Measurements from ENCODE around the gene IFIT2. TPM values are rescaled to one million over a fixed set of nuclear protein-coding genes. Genes with fewer than 3 reads are reported as not detected.

IFIT2 gene
- polyA plus RNA-seq, 1 of the 3 experiments (the other 2 are of a cell fraction), result 0.99 TPM

GRCh38 chr10:89255793-89256192, 46.1 kb upstream of the IFIT2 start:
- CTCF ChIA-PET, result interaction anchor here (0.8 to 1.1 kb wide), 3 partner anchors 10 to 321 kb away, joined by 3 read pairs; no protein-coding TSS in a partner anchor
- DNase-seq, result no peak
- no peak overlapping the region for H3K4me3 ChIP-seq (ENCODE audit: low read depth in 2 of 2, low read length in 1 of 2)
- H3K79me2 ChIP-seq (ENCODE audit: insufficient read depth), result no peaks in the 10 kb centered on the region
- H3K36me3 ChIP-seq (replicated peaks in 1 of 2; ENCODE audit: control insufficient read depth in 1 of 2, insufficient read depth in 2 of 2, low read length in 1 of 2), result no peaks in the 10 kb centered on the region
- no peak for TF ChIP-seq EP300 (IDR thresholded peaks at IDR 0.05; ENCODE audit: borderline replicate concordance in 1 of 2, low read depth in 1 of 2, low read length in 1 of 2)
- no peak for TF ChIP-seq TEAD4 (IDR thresholded peaks at IDR 0.05; ENCODE audit: borderline replicate concordance, insufficient read depth)
- TF ChIP-seq NFIC (IDR thresholded peaks at IDR 0.05; ENCODE audit: borderline replicate concordance), result no peak
- no peak for TF ChIP-seq NRF1 (IDR thresholded peaks at IDR 0.05; ENCODE audit: low read depth, low read length)
- no peak for TF ChIP-seq RFX5 (IDR thresholded peaks at IDR 0.05; ENCODE audit: low read length)
- TF ChIP-seq, protein P1, sequence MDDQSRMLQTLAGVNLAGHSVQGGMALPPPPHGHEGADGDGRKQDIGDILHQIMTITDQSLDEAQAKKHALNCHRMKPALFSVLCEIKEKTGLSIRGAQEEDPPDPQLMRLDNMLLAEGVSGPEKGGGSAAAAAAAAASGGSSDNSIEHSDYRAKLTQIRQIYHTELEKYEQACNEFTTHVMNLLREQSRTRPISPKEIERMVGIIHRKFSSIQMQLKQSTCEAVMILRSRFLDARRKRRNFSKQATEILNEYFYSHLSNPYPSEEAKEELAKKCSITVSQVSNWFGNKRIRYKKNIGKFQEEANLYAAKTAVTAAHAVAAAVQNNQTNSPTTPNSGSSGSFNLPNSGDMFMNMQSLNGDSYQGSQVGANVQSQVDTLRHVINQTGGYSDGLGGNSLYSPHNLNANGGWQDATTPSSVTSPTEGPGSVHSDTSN (IDR thresholded peaks at IDR 0.05), result no peak
- TF ChIP-seq, protein P2, sequence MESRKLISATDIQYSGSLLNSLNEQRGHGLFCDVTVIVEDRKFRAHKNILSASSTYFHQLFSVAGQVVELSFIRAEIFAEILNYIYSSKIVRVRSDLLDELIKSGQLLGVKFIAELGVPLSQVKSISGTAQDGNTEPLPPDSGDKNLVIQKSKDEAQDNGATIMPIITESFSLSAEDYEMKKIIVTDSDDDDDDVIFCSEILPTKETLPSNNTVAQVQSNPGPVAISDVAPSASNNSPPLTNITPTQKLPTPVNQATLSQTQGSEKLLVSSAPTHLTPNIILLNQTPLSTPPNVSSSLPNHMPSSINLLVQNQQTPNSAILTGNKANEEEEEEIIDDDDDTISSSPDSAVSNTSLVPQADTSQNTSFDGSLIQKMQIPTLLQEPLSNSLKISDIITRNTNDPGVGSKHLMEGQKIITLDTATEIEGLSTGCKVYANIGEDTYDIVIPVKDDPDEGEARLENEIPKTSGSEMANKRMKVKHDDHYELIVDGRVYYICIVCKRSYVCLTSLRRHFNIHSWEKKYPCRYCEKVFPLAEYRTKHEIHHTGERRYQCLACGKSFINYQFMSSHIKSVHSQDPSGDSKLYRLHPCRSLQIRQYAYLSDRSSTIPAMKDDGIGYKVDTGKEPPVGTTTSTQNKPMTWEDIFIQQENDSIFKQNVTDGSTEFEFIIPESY (IDR thresholded peaks at IDR 0.05; ENCODE audit: borderline replicate concordance, low read depth), result no peak
- TF ChIP-seq JUND (IDR thresholded peaks at IDR 0.05), result no peak
- no peak for TF ChIP-seq SMC3 (IDR thresholded peaks at IDR 0.05; ENCODE audit: low read depth, low read length)
- no peak for TF ChIP-seq EZH2phosphoT487 (IDR thresholded peaks at IDR 0.05; ENCODE audit: borderline replicate concordance, low read depth)
- TF ChIP-seq FOXJ3 (CRISPR knock-in tag; IDR thresholded peaks at IDR 0.05), result no peak
- TF ChIP-seq CHD2 (IDR thresholded peaks at IDR 0.05; ENCODE audit: low read length, partially characterized antibody), result no peak
- TF ChIP-seq RCOR1 (IDR thresholded peaks at IDR 0.05; ENCODE audit: low read length), result no peak
- no peak for TF ChIP-seq GABPA (IDR thresholded peaks at IDR 0.05; ENCODE audit: low read depth)
- no peak for TF ChIP-seq USF1 (IDR thresholded peaks at IDR 0.05; ENCODE audit: borderline replicate concordance, low read depth)
- TF ChIP-seq YY1 (IDR thresholded peaks at IDR 0.05; ENCODE audit: low read depth), result no peak
- TF ChIP-seq POLR2AphosphoS5 (IDR thresholded peaks at IDR 0.05; ENCODE audit: low read depth, low read length), result no peak
- no peak for TF ChIP-seq RAD21 (IDR thresholded peaks at IDR 0.05; ENCODE audit: low read length)
- TF ChIP-seq MXI1 (IDR thresholded peaks at IDR 0.05; ENCODE audit: low read depth, low read length), result no peak
- TF ChIP-seq FOSL2 (IDR thresholded peaks at IDR 0.05; ENCODE audit: borderline replicate concordance, low read depth), result no peak
- no peaks in the 10 kb centered on the region for H3K9me2 ChIP-seq
- H2AFZ ChIP-seq (ENCODE audit: low read depth), result no peak overlapping the region
- peaks cover 4 to 9% of the 10 kb centered on the region in 2 experiments; a peak in 3 of 4 replicates for H3K4me1 ChIP-seq (ENCODE audit: control insufficient read depth in 1 of 2, insufficient read depth in 2 of 2, low read depth in 1 of 2, low read length in 1 of 2)
- H3F3A ChIP-seq (replicated peaks; ENCODE audit: insufficient read depth), result no peaks in the 10 kb centered on the region
- no peaks in the 10 kb centered on the region for H3K27me3 ChIP-seq (ENCODE audit: insufficient read depth)
- POLR2A ChIA-PET, result no interaction called here
- no peak overlapping the region for H3K27ac ChIP-seq (ENCODE audit: low read depth in 2 of 2, low read length in 1 of 2)
- H3K9ac ChIP-seq, result no peak overlapping the region
- H3K4me2 ChIP-seq, result no peak overlapping the region
- no peaks in the 10 kb centered on the region for H4K20me1 ChIP-seq (ENCODE audit: insufficient read depth)
- H3K9me3 ChIP-seq, result no peaks in the 10 kb centered on the region
